Endothelial cell of umbilical vein (primary cell): ENCODE data around the gene CRABP1. TPM values are rescaled to one million over a fixed set of nuclear protein-coding genes. Genes with fewer than 3 reads are reported as not detected.

Source experiments
- BruUV-seq: library from RNA; stranded (reverse); fragments of 400-500 nt; replicated peaks from 2 replicates; lab custom pipeline; 2021; lab: Mats Ljungman, UMichigan
- CTCF ChIA-PET: fragments of 300-600, 350-600 bp; sonication (Branson Sonifier 250); formaldehyde crosslinking; loops from one replicate; lab custom pipeline; 2021; ENCODE audit warnings: antibody characterized with exemption, inconsistent platforms; lab: Charles Lee
- POLR2A ChIA-PET: fragments of 300-600, 350-600 bp; sonication (Branson Sonifier 250); formaldehyde crosslinking; loops from one replicate; lab custom pipeline; 2021; ENCODE audit warnings: antibody characterized with exemption, inconsistent platforms; lab: Charles Lee
- DNase-seq: peaks from one replicate; pipeline ENCODE4 v3.0.0-alpha.2; 2011; ENCODE audit warnings: low read depth, low spot score
- FAIRE-seq: peaks from 2 replicates; lab custom pipeline; 2011; peaks lifted over from hg19 to GRCh38; lab: Jason Lieb, UNC
- H2AFZ ChIP-seq: 2 replicates; pipeline ENCODE4 v1.6.0; 2012; ENCODE audit warnings: low read depth, low read length, control low read depth, inconsistent platforms
- H3K27ac ChIP-seq: 2 replicates; pipeline ENCODE4 v1.5.1; 2011; ENCODE audit warnings: low read depth, mild to moderate bottlenecking, control low read depth, low read length, moderate library complexity; ENCODE audit not compliant: insufficient read depth
- H3K27me3 ChIP-seq, 2 experiments: 2 replicates each; pipeline versions ENCODE4 v1.6.0 to v1.6.1; 2011; ENCODE audit warnings: low read length in 2 of 2, mixed read lengths in 1 of 2; ENCODE audit not compliant: control insufficient read depth in 2 of 2, insufficient read depth in 2 of 2
- H3K36me3 ChIP-seq, 2 experiments: 2 replicates in 1 of 2; 3 replicates in 1 of 2; pipeline ENCODE4 v1.5.1; 2011; ENCODE audit warnings: low read length in 2 of 2, mild to moderate bottlenecking in 1 of 2, moderate library complexity in 1 of 2; ENCODE audit not compliant: control insufficient read depth in 2 of 2, insufficient read depth in 2 of 2; ENCODE audit errors: extremely low read depth in 1 of 2
- H3K4me1 ChIP-seq: 3 replicates; pipeline ENCODE4 v1.5.1; 2011; ENCODE audit warnings: mild to moderate bottlenecking, low read length; ENCODE audit not compliant: control insufficient read depth, insufficient read depth; ENCODE audit errors: extremely low read depth
- H3K4me2 ChIP-seq: 2 replicates; pipeline ENCODE4 v1.6.1; 2011; ENCODE audit warnings: low read length, control low read depth, mixed read lengths; ENCODE audit not compliant: insufficient read depth
- H3K4me3 ChIP-seq, 3 experiments: fragments of 200-600 bp in 1 of 3; sonication (generic), shearing (Covaris generic) in 1 of 3; replicated peaks in 1 of 3; 2 replicates each; pipeline ENCODE4 v1.5.1; 2011 to 2016; ENCODE audit warnings: control low read depth in 3 of 3, low read length in 3 of 3, mild to moderate bottlenecking in 2 of 3, inconsistent platforms in 1 of 3, low read depth in 1 of 3, moderate library complexity in 1 of 3; ENCODE audit not compliant: insufficient read depth in 1 of 3
- H3K79me2 ChIP-seq: 2 replicates; pipeline ENCODE4 v1.6.0; 2012; ENCODE audit warnings: low read length, inconsistent platforms; ENCODE audit not compliant: control insufficient read depth, insufficient read depth
- H3K9ac ChIP-seq: replicated peaks from 2 replicates; pipeline ENCODE3; 2011; ENCODE audit warnings: low read length, control low read depth; ENCODE audit not compliant: insufficient read depth; ENCODE audit errors: extremely low read depth
- H3K9me1 ChIP-seq: replicated peaks from 3 replicates; pipeline ENCODE4 v1.6.0; 2011; ENCODE audit warnings: mild to moderate bottlenecking, low read length; ENCODE audit not compliant: control insufficient read depth, insufficient read depth; ENCODE audit errors: extremely low read depth
- H3K9me3 ChIP-seq: replicated peaks from 2 replicates; pipeline ENCODE4 v1.5.1; 2012; ENCODE audit warnings: low read length, inconsistent platforms; ENCODE audit not compliant: control insufficient read depth, insufficient read depth
- H4K20me1 ChIP-seq: replicated peaks from 2 replicates; pipeline ENCODE3; 2011; ENCODE audit warnings: mild to moderate bottlenecking, low read length; ENCODE audit not compliant: control insufficient read depth, insufficient read depth; ENCODE audit errors: extremely low read depth
- CTCF ChIP-seq, 2 donors: IDR thresholded peaks; 1 replicate in 1 of 2; 2 replicates in 1 of 2; pipeline ENCODE4 v1.5.1; 2011; ENCODE audit warnings: low read length in 2 of 2, mild to moderate bottlenecking in 2 of 2, moderate library complexity in 2 of 2, control low read depth in 1 of 2, inconsistent platforms in 1 of 2, low read depth in 1 of 2; ENCODE audit not compliant: insufficient read depth in 1 of 2; ENCODE audit errors: extremely low read depth in 1 of 2
- EZH2 ChIP-seq: IDR thresholded peaks from 2 replicates; pipeline ENCODE4 v1.6.1; 2012; ENCODE audit warnings: borderline replicate concordance, low read depth, mild to moderate bottlenecking, moderate library complexity, low read length, inconsistent platforms; ENCODE audit not compliant: severe bottlenecking
- FOS ChIP-seq: IDR thresholded peaks from 2 replicates; pipeline ENCODE4 v1.6.1; 2011; ENCODE audit warnings: mild to moderate bottlenecking, low read length, moderate library complexity, borderline replicate concordance; ENCODE audit not compliant: insufficient read depth
- GATA2 ChIP-seq: IDR thresholded peaks from 2 replicates; pipeline ENCODE4 v1.7.0; 2011; ENCODE audit warnings: low read depth, mild to moderate bottlenecking, moderate library complexity, mixed read lengths, low read length; ENCODE audit not compliant: insufficient read length, insufficient read depth
- JUN ChIP-seq: IDR thresholded peaks from 2 replicates; pipeline ENCODE4 v1.6.1; 2011; ENCODE audit warnings: borderline replicate concordance, low read depth; ENCODE audit not compliant: insufficient read length, insufficient read depth
- MYC ChIP-seq: IDR thresholded peaks from one replicate; pipeline ENCODE4 v1.6.1; 2011; ENCODE audit warnings: mild to moderate bottlenecking, low read depth, low read length
- POLR2A ChIP-seq: IDR thresholded peaks from 2 replicates; pipeline ENCODE4 v1.6.1; 2012; ENCODE audit warnings: low read depth, mild to moderate bottlenecking, control low read depth, low read length
- POLR2AphosphoS5 ChIP-seq: IDR thresholded peaks from 2 replicates; pipeline ENCODE4 v1.6.1; 2012; ENCODE audit warnings: low read depth, mild to moderate bottlenecking, control low read depth, low read length, moderate library complexity; ENCODE audit not compliant: insufficient read depth
- dilution Hi-C: fragments of 300-500 bp; cut with MboI; formaldehyde crosslinking; loops from one replicate; pipeline ENCODE4 v1.15.0; 2019; ENCODE audit warnings: low sequenced_read_pairs; ENCODE audit not compliant: extremely low pct_ligation_motif_present
- intact Hi-C: fragments of 100-400 bp; cut with micrococcal nuclease; formaldehyde crosslinking; loops from one replicate; pipeline ENCODE4 v1.10.0; 2022
- polyA plus RNA-seq, 4 experiments: library from polyadenylated mRNA; depleted of rRNA in 3 of 4; stranded (reverse) in 3 of 4; unstranded in 1 of 4; fragments of >200 nt; gene quantifications; 2 replicates each; pipeline versions ENCODE4 v1.2.1 to v1.2.3, GENCODE V29; 2011 to 2012; ENCODE audit warnings: missing spikeins in 1 of 4
- total RNA-seq: library from RNA; stranded (reverse); gene quantifications from 2 replicates; pipeline ENCODE4 v1.2.3, GENCODE V29; 2021
- TF ChIP-seq, protein P1 (sequence below): IDR thresholded peaks from 2 replicates; pipeline ENCODE4 v1.6.1; 2011; ENCODE audit not compliant: insufficient read depth, insufficient read length

Gene CRABP1
- total and polyA plus RNA-seq, 2 donors (not counting 3 experiments of a cell fraction or from before 2014, with no cell fraction given) = 0.11 TPM; not detected in 1

DNA sequence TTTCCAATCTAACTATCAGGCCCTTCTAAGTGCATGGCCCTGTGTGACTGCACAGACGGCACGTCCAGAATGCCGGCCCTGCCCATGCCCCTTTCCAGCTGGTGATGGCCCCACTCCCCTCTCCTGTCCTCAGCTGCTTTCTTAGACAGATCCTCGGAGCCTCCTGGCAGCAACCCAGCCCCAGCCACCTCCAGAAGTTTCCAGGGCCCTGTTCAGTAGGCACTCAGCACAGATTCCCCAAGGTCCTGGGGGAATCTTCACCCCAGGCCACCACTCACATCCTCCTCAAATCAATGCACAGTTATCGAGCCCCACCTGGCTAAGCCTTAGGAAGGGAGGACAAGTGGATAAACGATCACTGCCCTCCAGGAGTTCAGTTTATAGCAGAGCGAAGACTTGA, 1.4 kb upstream of the CRABP1 start:
- DNase-seq = no peak
- intact Hi-C loops = no loop called here
- BruUV-seq = no TSS peak
- Histone ChIP-seq H3K27me3 (peaks cover 46 to 54% of the 10 kb centered on the region in 2 experiments), H3K36me3 (no peaks in the 10 kb centered on the region), H4K20me1 (no peaks in the 10 kb centered on the region), H3K4me1 (peaks cover 3% of the 10 kb centered on the region), H3K9me1 (no peaks in the 10 kb centered on the region), H3K79me2 (no peaks in the 10 kb centered on the region), H3K9ac (no peak overlapping the region), H2AFZ (no peak overlapping the region), H3K27ac (no peak overlapping the region), H3K4me3 (no peak overlapping the region), H3K9me3 (no peaks in the 10 kb centered on the region), H3K4me2 (no peak overlapping the region)
- no peak for TF ChIP-seq GATA2
- TF ChIP-seq FOS = no peak
- TF ChIP-seq JUN = no peak
- TF ChIP-seq POLR2AphosphoS5 = no peak
- no peak for TF ChIP-seq POLR2A
- TF ChIP-seq EZH2 = no peak
- TF ChIP-seq, protein P1, sequence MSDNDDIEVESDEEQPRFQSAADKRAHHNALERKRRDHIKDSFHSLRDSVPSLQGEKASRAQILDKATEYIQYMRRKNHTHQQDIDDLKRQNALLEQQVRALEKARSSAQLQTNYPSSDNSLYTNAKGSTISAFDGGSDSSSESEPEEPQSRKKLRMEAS = no peak
- TF ChIP-seq CTCF (IDR thresholded peaks at IDR 0.05; ENCODE audit: extremely low read depth in 1 of 2, insufficient read depth in 1 of 2, low read depth in 1 of 2, low read length in 2 of 2) = no peak
- no peak for TF ChIP-seq MYC
- FAIRE-seq = no peak
- CTCF ChIA-PET = interaction anchor here (1.9 kb wide), 1 partner anchor 84 kb away, joined by 6 read pairs; no protein-coding TSS in a partner anchor
- dilution Hi-C loops = no loop called here
- POLR2A ChIA-PET = no interaction called here
